Body of pancreas (tissue), 4 donors: Measurements from ENCODE around the gene RAD51C. TPM values are rescaled to one million over a fixed set of nuclear protein-coding genes. Genes with fewer than 3 reads are reported as not detected.

Source experiments
- ATAC-seq: fragments of 150-250 bp; one replicate; pipeline ENCODE4 v1.9.1; 2016
- DNase-seq, 4 donors: peaks; one replicate each; pipeline ENCODE4 v3.0.0-alpha.2; 2019
- H3K27ac ChIP-seq, 4 donors: fragments of 200-600 bp; sonication (generic); 1 replicate in 3 of 4; 2 replicates in 1 of 4; pipeline versions ENCODE4 v1.5.1 to v1.6.1; 2016 to 2019; ENCODE audit warnings: mild to moderate bottlenecking in 1 of 4, mixed read lengths in 1 of 4, moderate library complexity in 1 of 4
- H3K27me3 ChIP-seq, 2 donors: fragments of 200-600 bp; sonication (generic); one replicate each; pipeline ENCODE4 v1.6.0; 2016; ENCODE audit warnings: mild to moderate bottlenecking in 1 of 2
- H3K36me3 ChIP-seq, 2 donors: fragments of 200-600 bp; sonication (generic); replicated peaks in 1 of 2; 2 replicates each; pipeline ENCODE4 v1.5.1; 2016; ENCODE audit warnings: low read depth in 2 of 2; ENCODE audit not compliant: insufficient read depth in 1 of 2
- H3K4me1 ChIP-seq: fragments of 200-600 bp; sonication (generic); one replicate; pipeline ENCODE4 v1.6.0; 2016
- H3K4me3 ChIP-seq, 2 donors: fragments of 200-600 bp; sonication (generic); 1 replicate in 1 of 2; 2 replicates in 1 of 2; pipeline ENCODE4 v1.5.1; 2016 to 2019
- H3K9me3 ChIP-seq, 3 donors: fragments of 200-600 bp; sonication (generic); 1 replicate in 2 of 3; 2 replicates in 1 of 3; pipeline ENCODE4 v1.5.1; 2016
- CTCF ChIP-seq, 7 experiments: fragments of 450-650 bp in 4 of 7; fragments of 200-600 bp in 3 of 7; sonication (generic) in 3 of 7; IDR thresholded peaks; one replicate each; pipeline ENCODE4 v1.5.1; 2016 to 2019; ENCODE audit warnings: antibody characterized with exemption in 7 of 7
- POLR2A ChIP-seq, 3 donors: fragments of 450-650 bp; IDR thresholded peaks; one replicate each; pipeline ENCODE4 v1.6.1; 2016; ENCODE audit warnings: antibody characterized with exemption in 3 of 3, mild to moderate bottlenecking in 2 of 3
- WGBS, 2 donors: methylation state at CpG; one replicate each; pipeline ENCODE4 v1.1.5; 2017; 5-methylcytosine and 5-hydroxymethylcytosine counted together
- intact Hi-C: fragments of 100-400 bp; cut with DNase I; formaldehyde crosslinking; loops from one replicate; pipeline ENCODE4 v1.15.1; 2023
- total RNA-seq, 2 donors: library from RNA; depleted of rRNA; stranded (reverse); fragments of >200 nt; gene quantifications; one replicate each; pipeline ENCODE4 v1.1.0, GENCODE V29; 2016

RAD51C gene
- total RNA-seq, 2 donors from 2014 or later, result 3.3 to 13.2 TPM

GRCh38 chr17:58756246-58757161 lies 64.1 kb downstream of the RAD51C start:
- WGBS, 2 donors, result 2 to 3% methylated on average over 39 to 55 of the region's 72 CpGs
- peak in 3 of 4 donors; percentile 11 for DNase-seq
- H3K27ac ChIP-seq, result no peak overlapping the region
- H3K4me3 ChIP-seq, result peak overlapping the region; percentile 7 to 49
- TF ChIP-seq CTCF (IDR thresholded peaks at IDR 0.05) (no peak), POLR2A (IDR thresholded peaks at IDR 0.05) (no peak)
- intact Hi-C loops, result no loop called here
- H3K4me1 ChIP-seq, result peaks cover 21% of the 10 kb centered on the region
- no peak for ATAC-seq
- no peaks in the 10 kb centered on the region for H3K36me3 ChIP-seq
- peaks cover 4 to 8% of the 10 kb centered on the region in 2 donors for H3K27me3 ChIP-seq
- no peaks in the 10 kb centered on the region for H3K9me3 ChIP-seq

- no peak overlapping the region for H3K4me3 ChIP-seq
These were observed 64.8 kb downstream of the RAD51C start for GRCh38 chr17:58757162-58757613.

GRCh38 chr17:58758890-58759289 lies 66.5 kb downstream of the RAD51C start:
- 78 to 80% methylated on average over 8 of the region's 8 CpGs for WGBS, 2 donors
- H3K4me3 ChIP-seq, result no peak overlapping the region
- ATAC-seq (no peak), DNase-seq (no peak)
- H3K27ac ChIP-seq, result no peak overlapping the region
- no peaks in the 10 kb centered on the region for H3K36me3 ChIP-seq
- peaks cover 4 to 8% of the 10 kb centered on the region in 2 donors for H3K27me3 ChIP-seq
- no peaks in the 10 kb centered on the region for H3K9me3 ChIP-seq
- H3K4me1 ChIP-seq, result peaks cover 21% of the 10 kb centered on the region
- TF ChIP-seq CTCF (IDR thresholded peaks at IDR 0.05) (no peak), POLR2A (IDR thresholded peaks at IDR 0.05) (no peak)
- intact Hi-C loops, result no loop called here

More at GRCh38 chr17:58757162-58757613, 64.8 kb downstream of the RAD51C start:
- no peak for ATAC-seq
- WGBS, 2 donors, result 49 to 51% methylated on average over 5 of the region's 5 CpGs
- Histone ChIP-seq H3K4me1 (peaks cover 21% of the 10 kb centered on the region), H3K36me3 (no peaks in the 10 kb centered on the region), H3K9me3 (no peaks in the 10 kb centered on the region), H3K27me3 (peaks cover 4 to 8% of the 10 kb centered on the region in 2 donors), H3K27ac (no peak overlapping the region)
- DNase-seq, result no peak
- intact Hi-C loops, result no loop called here
- no peak for TF ChIP-seq POLR2A (IDR thresholded peaks at IDR 0.05)
- no peak for TF ChIP-seq CTCF (IDR thresholded peaks at IDR 0.05)

- H3K9me3 ChIP-seq, result no peaks in the 10 kb centered on the region
- 51 to 55% methylated on average over 2 of the region's 2 CpGs for WGBS, 2 donors
- H3K27ac ChIP-seq, result no peak overlapping the region
- H3K36me3 ChIP-seq, result no peaks in the 10 kb centered on the region
- H3K4me3 ChIP-seq, result no peak overlapping the region
- no peak for TF ChIP-seq CTCF (IDR thresholded peaks at IDR 0.05)
- no peak for ATAC-seq
- no peak for DNase-seq
- H3K4me1 ChIP-seq, result peaks cover 21% of the 10 kb centered on the region
- H3K27me3 ChIP-seq, result peaks cover 4 to 8% of the 10 kb centered on the region in 2 donors
- intact Hi-C loops, result no loop called here
These were observed 67.1 kb downstream of the RAD51C start for GRCh38 chr17:58759522-58759921.
